IMR-90 (cell line): ENCODE measurements around the gene USP43. TPM values are rescaled to one million over a fixed set of nuclear protein-coding genes. Genes with fewer than 3 reads are reported as not detected.

Source experiments
- ATAC-seq: fragments of 200-7000 bp; cut with Tn5 transposase; 2 replicates; pipeline ENCODE4 v1.9.1; 2020; ENCODE audit warnings: low read depth, mild to moderate bottlenecking, moderate library complexity
- BruUV-seq: library from RNA; stranded (reverse); fragments of 400-500 nt; replicated peaks from 2 replicates; lab custom pipeline; 2021; lab: Mats Ljungman, UMichigan
- CTCF ChIA-PET: fragments of 300-600 bp; formaldehyde crosslinking; extraction: SDS; loops from one replicate; lab custom pipeline; 2021; ENCODE audit warnings: antibody characterized with exemption; lab: Yijun Ruan, JAX
- POLR2A ChIA-PET: fragments of 300-600 bp; sonication (Branson Sonifier 250); formaldehyde crosslinking; loops from one replicate; lab custom pipeline; 2022; ENCODE audit warnings: antibody characterized with exemption; ENCODE audit not compliant: unreplicated experiment; lab: Charles Lee
- DNase-seq: peaks from one replicate; pipeline ENCODE4 v3.0.0; 2013
- H2AFZ ChIP-seq: replicated peaks from 2 replicates; pipeline ENCODE3; 2013; ENCODE audit warnings: low read length, mild to moderate bottlenecking; ENCODE audit not compliant: poor library complexity
- H2AK5ac ChIP-seq: 2 replicates; pipeline ENCODE4 v1.6.1; 2013; ENCODE audit warnings: low read depth, low read length, inconsistent platforms
- H2AK9ac ChIP-seq: replicated peaks from 2 replicates; pipeline ENCODE3; 2013; ENCODE audit warnings: mild to moderate bottlenecking, low read depth, low read length, moderate library complexity; ENCODE audit not compliant: poor library complexity
- H2BK120ac ChIP-seq: 2 replicates; pipeline ENCODE4 v1.6.1; 2013; ENCODE audit warnings: low read depth, low read length, inconsistent platforms
- H2BK15ac ChIP-seq: 3 replicates; pipeline ENCODE4 v1.6.1; 2013; ENCODE audit warnings: low read depth, low read length, inconsistent platforms
- H2BK20ac ChIP-seq: 2 replicates; pipeline ENCODE4 v1.6.1; 2013; ENCODE audit warnings: low read depth, mild to moderate bottlenecking, inconsistent platforms, low read length, moderate library complexity
- H2BK5ac ChIP-seq: 2 replicates; pipeline ENCODE4 v1.6.1; 2013; ENCODE audit warnings: mild to moderate bottlenecking, low read depth, low read length, inconsistent platforms; ENCODE audit not compliant: poor library complexity, severe bottlenecking
- H3K14ac ChIP-seq: replicated peaks from 2 replicates; pipeline ENCODE4 v1.6.1; 2013; ENCODE audit warnings: low read depth, low read length, inconsistent platforms
- H3K18ac ChIP-seq: 2 replicates; pipeline ENCODE4 v1.6.1; 2013; ENCODE audit warnings: low read depth, low read length, control low read depth
- H3K23ac ChIP-seq: 2 replicates; pipeline ENCODE4 v1.6.1; 2013; ENCODE audit warnings: low read depth, low read length, inconsistent platforms
- H3K27ac ChIP-seq: 2 replicates; pipeline ENCODE4 v1.5.1; 2013; ENCODE audit warnings: mild to moderate bottlenecking, control low read depth, low read length; ENCODE audit not compliant: insufficient read depth
- H3K27me3 ChIP-seq: 2 replicates; pipeline ENCODE4 v1.6.1; 2013; ENCODE audit warnings: low read length; ENCODE audit not compliant: control insufficient read depth, insufficient read depth
- H3K36me3 ChIP-seq: 2 replicates; pipeline ENCODE4 v1.6.1; 2013; ENCODE audit warnings: low read length, mixed read lengths; ENCODE audit not compliant: control insufficient read depth, insufficient read depth
- H3K4ac ChIP-seq: 2 replicates; pipeline ENCODE4 v1.6.1; 2013; ENCODE audit warnings: low read depth, low read length, inconsistent platforms
- H3K4me1 ChIP-seq: 2 replicates; pipeline ENCODE4 v1.6.1; 2013; ENCODE audit warnings: low read length, mixed read lengths; ENCODE audit not compliant: control insufficient read depth, insufficient read depth
- H3K4me2 ChIP-seq: 2 replicates; pipeline ENCODE4 v1.6.1; 2013; ENCODE audit warnings: low read depth, mild to moderate bottlenecking, control low read depth, low read length, moderate library complexity
- H3K4me3 ChIP-seq: 2 replicates; pipeline ENCODE4 v1.5.1; 2013; ENCODE audit warnings: low read depth, mild to moderate bottlenecking, control low read depth, low read length, moderate library complexity; ENCODE audit not compliant: insufficient read depth
- H3K56ac ChIP-seq: 2 replicates; pipeline ENCODE4 v1.6.1; 2013; ENCODE audit warnings: low read length, inconsistent platforms; ENCODE audit not compliant: insufficient read depth; ENCODE audit errors: extremely low read depth
- H3K79me1 ChIP-seq, 2 experiments: 2 replicates each; pipeline ENCODE4 v1.6.1; 2013; ENCODE audit warnings: low read length in 2 of 2, inconsistent platforms in 1 of 2, low read depth in 1 of 2
- H3K9ac ChIP-seq: 2 replicates; pipeline ENCODE4 v1.6.1; 2013; ENCODE audit warnings: low read depth, low read length, control low read depth
- H3K9me1 ChIP-seq: 2 replicates; pipeline ENCODE4 v1.6.1; 2013; ENCODE audit warnings: low read length, inconsistent platforms; ENCODE audit not compliant: insufficient read depth
- H3K9me3 ChIP-seq: 2 replicates; pipeline ENCODE4 v1.6.1; 2013; ENCODE audit warnings: low read length; ENCODE audit not compliant: control insufficient read depth, insufficient read depth
- H4K20me1 ChIP-seq: 2 replicates; pipeline ENCODE4 v1.6.1; 2013; ENCODE audit warnings: low read length, inconsistent platforms; ENCODE audit not compliant: insufficient read depth
- H4K5ac ChIP-seq: 2 replicates; pipeline ENCODE4 v1.6.1; 2013; ENCODE audit warnings: mild to moderate bottlenecking, low read depth, low read length, control low read depth
- H4K8ac ChIP-seq, 2 experiments: 2 replicates each; pipeline ENCODE4 v1.6.1; 2013; ENCODE audit warnings: low read depth in 2 of 2, low read length in 2 of 2, control low read depth in 1 of 2, inconsistent platforms in 1 of 2
- H4K91ac ChIP-seq: 2 replicates; pipeline ENCODE4 v1.6.1; 2013; ENCODE audit warnings: low read depth, low read length, inconsistent platforms; ENCODE audit not compliant: insufficient read depth
- CEBPB ChIP-seq: IDR thresholded peaks from 2 replicates; pipeline ENCODE4 v1.6.1; 2012; ENCODE audit warnings: low read depth, low read length, improper control_type of control experiment
- CTCF ChIP-seq: conservative IDR thresholded peaks from 2 replicates; pipeline ENCODE4 v1.5.1; 2012; ENCODE audit warnings: mild to moderate bottlenecking, low read depth, low read length, improper control_type of control experiment
- ELK1 ChIP-seq: fragments of 150-350 bp; IDR thresholded peaks from 2 replicates; pipeline ENCODE4 v1.6.1; 2016; ENCODE audit warnings: low read depth, mild to moderate bottlenecking, low read length, moderate library complexity, borderline replicate concordance
- MAFK ChIP-seq: IDR thresholded peaks from 2 replicates; pipeline ENCODE4 v1.6.1; 2012; ENCODE audit warnings: low read depth, low read length, improper control_type of control experiment
- MAZ ChIP-seq: IDR thresholded peaks from 2 replicates; pipeline ENCODE4 v1.6.1; 2012; ENCODE audit warnings: low read depth, mild to moderate bottlenecking, low read length, improper control_type of control experiment, moderate library complexity, borderline replicate concordance
- RAD21 ChIP-seq: IDR thresholded peaks from 2 replicates; pipeline ENCODE4 v1.6.1; 2012; ENCODE audit warnings: low read length, improper control_type of control experiment
- USF2 ChIP-seq: fragments of 150-350 bp; IDR thresholded peaks from 2 replicates; pipeline ENCODE4 v1.6.1; 2017; ENCODE audit warnings: mild to moderate bottlenecking, antibody characterized with exemption, low read length, low read depth
- WGBS, 2 experiments: methylation state at CpG; one replicate each; pipeline versions ENCODE4 v1.1.5 to v1.1.7; 2013; ENCODE audit warnings: missing lambda C conversion rate in 2 of 2; ENCODE audit not compliant: insufficient read length in 1 of 2; ENCODE audit errors: extremely low coverage in 2 of 2; 5-methylcytosine and 5-hydroxymethylcytosine counted together
- dilution Hi-C: fragments of 300-500 bp; cut with HindIII; formaldehyde crosslinking; loops from one replicate; pipeline ENCODE4 v1.14.3; 2018; ENCODE audit warnings: low sequenced_read_pairs; ENCODE audit not compliant: unreplicated experiment
- in situ Hi-C: fragments of 300-500 bp; cut with MboI; formaldehyde crosslinking; loops from 3 replicates; pipeline ENCODE4 v1.14.3; 2019; ENCODE audit warnings: low sequenced_read_pairs, inconsistent platforms, mixed read lengths
- intact Hi-C: fragments of 100-400 bp; cut with micrococcal nuclease; formaldehyde crosslinking; loops from 2 replicates; pipeline ENCODE4 v1.10.0; 2022
- polyA plus RNA-seq, 3 experiments: library from polyadenylated mRNA; depleted of rRNA; stranded (reverse); fragments of >200 nt; gene quantifications; 2 replicates each; pipeline ENCODE4 v1.2.3, GENCODE V29; 2012; ENCODE audit warnings: low replicate concordance in 1 of 3
- total RNA-seq: library from RNA; depleted of rRNA; stranded (reverse); fragments of >200 nt; gene quantifications from 2 replicates; pipeline ENCODE4 v1.2.3, GENCODE V29; 2012

USP43 gene
- total and polyA plus RNA-seq, 2 of the 4 experiments (the other 2 are of a cell fraction) = not detected

GRCh38 chr17:9768381-9768934, 123.1 kb downstream of the USP43 start:
- TF ChIP-seq MAZ (no peak), MAFK (no peak), CEBPB (no peak), USF2 (no peak), CTCF (peak; percentile 30), ELK1 (no peak), RAD21 (no peak)

More at GRCh38 chr17:9768381-9768934, 123.1 kb downstream of the USP43 start:
- no peak overlapping the region for H3K18ac ChIP-seq
- H3K9me1 ChIP-seq = no peaks in the 10 kb centered on the region
- H2BK5ac ChIP-seq = no peak overlapping the region
- H3K23ac ChIP-seq = no peak overlapping the region
- no peak overlapping the region for H3K56ac ChIP-seq
- DNase-seq (peak; percentile 16), ATAC-seq (no peak)
- H4K91ac ChIP-seq = no peak overlapping the region
- BruUV-seq = no TSS peak
- H2AFZ ChIP-seq = no peak overlapping the region
- H2BK15ac ChIP-seq = no peak overlapping the region
- no peak overlapping the region for H3K9ac ChIP-seq
- no peaks in the 10 kb centered on the region for H3K36me3 ChIP-seq
- no peak overlapping the region for H2BK120ac ChIP-seq
- no CpG with 5 or more reads among the region's 5 CpGs for WGBS, 2 experiments
- intact Hi-C loops (no loop called here), dilution Hi-C loops (no loop called here), in situ Hi-C loops (no loop called here)
- no peak overlapping the region for H2BK20ac ChIP-seq
- no peak overlapping the region for H3K27ac ChIP-seq
- POLR2A ChIA-PET = no interaction called here
- no peak overlapping the region for H4K5ac ChIP-seq
- H3K79me1 ChIP-seq = no peaks in the 10 kb centered on the region
- no peaks in the 10 kb centered on the region for H3K9me3 ChIP-seq
- no peaks in the 10 kb centered on the region; the same call in 1 of the 2 replicates for H3K27me3 ChIP-seq
- H2AK9ac ChIP-seq = no peak overlapping the region
- no peak overlapping the region for H3K4ac ChIP-seq
- H4K8ac ChIP-seq = no peak overlapping the region
- no peak overlapping the region for H3K4me3 ChIP-seq
- H3K14ac ChIP-seq = no peak overlapping the region
- H3K4me2 ChIP-seq = no peak overlapping the region
- no peaks in the 10 kb centered on the region for H4K20me1 ChIP-seq
- CTCF ChIA-PET = interaction anchor here (0.6 to 1.0 kb wide), 7 partner anchors 9 to 1009 kb away, joined by 3 to 7 read pairs (median 3); no protein-coding TSS in a partner anchor
- H3K4me1 ChIP-seq = no peaks in the 10 kb centered on the region
- H2AK5ac ChIP-seq = no peak overlapping the region
